LNCAP (cell line): ENCODE measurements around the gene ZNF469.

ENCODE experiments used
- TF ChIP-seq, protein P1 (sequence below): fragments of 450-650 bp; IDR thresholded peaks from 2 replicates; pipeline ENCODE4 v1.5.1; 2017; ENCODE audit warnings: mild to moderate bottlenecking

The ZNF469 gene

DNA sequence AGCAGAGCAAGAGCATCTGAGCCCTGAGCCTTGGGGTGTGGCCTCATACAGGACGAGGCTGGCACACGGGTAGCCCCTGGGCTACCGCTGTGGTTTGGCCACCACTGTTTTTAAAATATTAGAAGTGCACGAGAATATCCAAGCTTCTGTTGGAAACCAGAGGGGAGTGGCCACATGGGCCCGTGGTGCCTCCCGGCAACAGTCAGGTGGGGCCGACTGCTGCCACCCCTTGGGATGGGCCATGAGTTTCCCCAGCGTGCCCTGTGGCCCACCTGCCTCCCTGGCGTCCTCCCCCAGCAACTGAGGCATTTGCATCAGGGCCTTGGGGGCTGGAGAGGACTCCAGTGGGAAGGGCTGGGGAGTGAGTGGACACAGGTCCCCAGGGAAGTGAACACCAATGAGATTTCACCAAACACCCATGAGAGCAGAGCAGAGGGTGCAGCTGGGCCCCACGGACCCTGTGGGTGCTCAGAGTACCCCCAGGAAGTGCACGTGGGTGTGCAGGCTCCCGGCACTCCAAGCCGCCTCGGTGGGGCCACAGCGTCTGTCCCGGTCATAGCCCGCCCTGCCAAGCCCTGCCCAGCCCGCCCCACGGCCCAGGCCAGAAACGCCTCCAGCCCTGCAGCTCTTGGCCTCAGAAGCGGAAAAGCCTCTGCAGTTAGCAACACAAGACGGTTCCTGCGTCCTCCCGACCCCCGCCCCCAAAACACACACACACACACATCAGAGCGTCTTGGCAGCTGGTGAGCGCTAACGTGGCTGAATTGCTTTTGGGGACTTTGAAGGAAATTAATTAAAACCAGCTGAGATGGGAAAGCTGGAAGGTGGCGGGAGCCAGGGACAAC lies 22.7 kb downstream of the ZNF469 start:
- TF ChIP-seq, protein P1, sequence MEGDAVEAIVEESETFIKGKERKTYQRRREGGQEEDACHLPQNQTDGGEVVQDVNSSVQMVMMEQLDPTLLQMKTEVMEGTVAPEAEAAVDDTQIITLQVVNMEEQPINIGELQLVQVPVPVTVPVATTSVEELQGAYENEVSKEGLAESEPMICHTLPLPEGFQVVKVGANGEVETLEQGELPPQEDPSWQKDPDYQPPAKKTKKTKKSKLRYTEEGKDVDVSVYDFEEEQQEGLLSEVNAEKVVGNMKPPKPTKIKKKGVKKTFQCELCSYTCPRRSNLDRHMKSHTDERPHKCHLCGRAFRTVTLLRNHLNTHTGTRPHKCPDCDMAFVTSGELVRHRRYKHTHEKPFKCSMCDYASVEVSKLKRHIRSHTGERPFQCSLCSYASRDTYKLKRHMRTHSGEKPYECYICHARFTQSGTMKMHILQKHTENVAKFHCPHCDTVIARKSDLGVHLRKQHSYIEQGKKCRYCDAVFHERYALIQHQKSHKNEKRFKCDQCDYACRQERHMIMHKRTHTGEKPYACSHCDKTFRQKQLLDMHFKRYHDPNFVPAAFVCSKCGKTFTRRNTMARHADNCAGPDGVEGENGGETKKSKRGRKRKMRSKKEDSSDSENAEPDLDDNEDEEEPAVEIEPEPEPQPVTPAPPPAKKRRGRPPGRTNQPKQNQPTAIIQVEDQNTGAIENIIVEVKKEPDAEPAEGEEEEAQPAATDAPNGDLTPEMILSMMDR = no peak

DNA sequence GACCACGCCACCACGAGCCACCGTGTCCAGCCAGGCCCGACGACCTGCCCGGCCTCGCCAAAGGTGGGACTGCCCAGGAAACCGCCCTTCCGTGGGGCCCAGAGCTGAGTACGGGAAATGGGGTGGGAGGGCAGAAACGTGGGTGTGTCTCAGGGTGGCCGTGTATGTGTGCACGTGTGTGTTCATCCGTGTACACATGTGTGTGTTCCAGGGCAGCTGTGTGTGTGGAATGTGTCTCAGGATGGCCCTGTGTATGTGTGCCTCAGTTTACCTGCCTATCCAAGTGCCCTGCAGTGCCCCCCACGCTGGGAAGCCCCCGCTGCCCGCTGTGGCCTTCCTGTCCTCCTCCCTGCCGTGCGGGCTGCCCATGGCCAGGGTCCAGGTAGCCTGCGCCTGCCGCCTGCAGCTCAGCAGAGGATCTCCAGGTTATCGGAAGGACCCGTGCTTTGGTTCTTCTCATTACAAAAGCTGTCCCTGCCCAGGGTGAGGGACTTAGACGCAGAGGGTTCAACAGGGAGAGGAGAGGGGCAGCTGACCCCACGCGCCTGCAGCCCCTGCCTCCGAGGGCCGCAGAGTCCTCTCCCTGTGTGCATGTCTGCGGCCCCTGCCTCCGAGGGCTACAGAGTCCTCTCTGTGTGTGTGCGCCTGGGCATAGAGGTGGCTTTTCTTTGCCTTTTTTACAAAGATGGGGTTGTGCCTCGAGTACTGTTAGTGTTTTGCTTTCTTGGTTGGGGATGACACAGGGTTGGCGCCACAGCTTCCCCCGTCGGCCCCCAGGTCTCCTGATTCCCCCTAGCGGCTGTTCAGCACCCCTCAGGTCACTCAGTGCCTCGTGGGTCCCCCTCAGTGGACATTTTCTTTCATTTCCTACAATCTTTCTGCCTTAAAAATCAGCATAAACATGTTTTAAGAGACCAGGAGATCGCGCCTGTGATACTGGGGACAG lies 23.6 kb downstream of the ZNF469 start:
- TF ChIP-seq, protein P1 = no peak; the same call in 1 of the 2 replicates

- TF ChIP-seq, protein P1 = no peak
These were observed 24.3 kb downstream of the ZNF469 start for GRCh38 chr16:88407042-88407420.

GRCh38 chr16:88407807-88408206 lies 25.0 kb downstream of the ZNF469 start:
- TF ChIP-seq, protein P1 = no peak

DNA sequence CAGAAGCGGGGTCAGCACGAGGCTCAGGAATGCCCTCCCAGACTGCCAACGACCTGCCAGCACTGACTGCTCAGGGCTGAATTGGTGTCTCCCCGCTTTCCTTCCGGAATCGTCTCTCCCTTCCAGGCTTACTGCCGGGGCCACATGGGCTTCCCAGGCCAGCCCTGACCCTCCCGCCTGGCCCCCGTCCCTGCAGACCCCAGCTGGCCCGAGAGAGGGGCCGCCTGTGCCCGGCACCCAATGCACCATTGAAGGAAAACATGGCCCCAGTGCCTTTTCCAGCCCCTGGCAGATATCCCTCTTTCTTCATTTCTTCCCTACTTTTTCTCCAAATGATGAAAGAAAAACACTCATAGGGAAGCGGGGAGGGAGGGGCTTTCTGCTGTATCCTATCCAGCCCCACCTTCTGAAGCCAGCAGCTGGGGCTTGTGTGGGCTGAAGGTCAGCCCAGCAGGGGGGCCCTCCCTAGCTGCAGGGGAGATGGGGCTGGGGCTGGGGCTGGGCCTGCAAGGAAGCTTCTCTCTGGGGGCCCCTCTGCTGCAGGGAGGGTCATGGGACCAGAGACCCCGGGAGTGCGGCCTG lies 25.9 kb downstream of the ZNF469 start:
- TF ChIP-seq, protein P1 = no peak

- TF ChIP-seq, protein P1 = no peak
These were observed 26.7 kb downstream of the ZNF469 start for GRCh38 chr16:88409296-88410065.
